Testis (tissue), 3 donors: ENCODE results near the gene MAJIN. TPM values are rescaled to one million over a fixed set of nuclear protein-coding genes. Genes with fewer than 3 reads are reported as not detected.

Source experiments
- DNase-seq: peaks from one replicate; pipeline ENCODE4 v3.0.0-alpha.2; 2019
- H3K27ac ChIP-seq, 2 donors: fragments of 200-600 bp; sonication (generic); one replicate each; pipeline ENCODE4 v1.5.1; 2019
- H3K27me3 ChIP-seq: fragments of 200-600 bp; sonication (generic); one replicate; pipeline ENCODE4 v1.5.1; 2019
- H3K36me3 ChIP-seq: fragments of 200-600 bp; sonication (generic); one replicate; pipeline ENCODE4 v1.5.1; 2017; ENCODE audit warnings: low read depth; ENCODE audit errors: missing control alignments
- H3K4me1 ChIP-seq: fragments of 200-600 bp; sonication (generic); one replicate; pipeline ENCODE4 v1.5.1; 2019
- H3K4me3 ChIP-seq, 2 donors: fragments of 200-600 bp; sonication (generic); one replicate each; pipeline ENCODE4 v1.5.1; 2017 to 2019
- H3K9me3 ChIP-seq: fragments of 200-600 bp; sonication (generic); one replicate; pipeline ENCODE4 v1.5.1; 2017
- CTCF ChIP-seq, 3 experiments: fragments of 450-650 bp in 2 of 3; fragments of 200-600 bp in 1 of 3; sonication (generic) in 1 of 3; IDR thresholded peaks; one replicate each; pipeline ENCODE4 v1.5.1; 2016 to 2019; ENCODE audit warnings: antibody characterized with exemption in 3 of 3, mild to moderate bottlenecking in 2 of 3, moderate library complexity in 1 of 3
- POLR2A ChIP-seq: fragments of 450-650 bp; IDR thresholded peaks from one replicate; pipeline ENCODE4 v1.6.1; 2017; ENCODE audit warnings: antibody characterized with exemption, mild to moderate bottlenecking, moderate library complexity
- WGBS, 2 donors: methylation state at CpG; one replicate each; pipeline ENCODE4 v1.1.5; 2018; 5-methylcytosine and 5-hydroxymethylcytosine counted together
- intact Hi-C: fragments of 100-400 bp; cut with DNase I; formaldehyde crosslinking; loops from one replicate; pipeline ENCODE4 v1.15.1; 2023; ENCODE audit warnings: low total_unique reads
- polyA plus RNA-seq: library from polyadenylated mRNA; stranded (reverse); fragments of 350-450 nt; fragmentation: Illumina TruSeq; extraction: RNeasy Lipid Tissue Mini Kit (QIAGEN cat#74804); gene quantifications from one replicate; pipeline ENCODE4 v1.2.3, GENCODE V29; 2014; ENCODE audit warnings: low read depth, low replicate concordance; ENCODE audit not compliant: insufficient read depth
- total RNA-seq, 2 donors: library from RNA; depleted of rRNA; stranded (reverse); fragments of >200 nt; gene quantifications; one replicate each; pipeline ENCODE4 v1.2.3, GENCODE V29; 2016

Gene MAJIN
- total and polyA plus RNA-seq, 3 donors from 2014 or later, result 14.4 to 36.4 (median 34.8) TPM

- Histone ChIP-seq H3K27ac (no peak overlapping the region), H3K9me3 (no peaks in the 10 kb centered on the region), H3K4me1 (peaks cover 2% of the 10 kb centered on the region), H3K4me3 (no peak overlapping the region), H3K27me3 (no peaks in the 10 kb centered on the region), H3K36me3 (no peaks in the 10 kb centered on the region)
- WGBS, 2 donors, result 46 to 54% methylated on average over 5 of the region's 5 CpGs
- intact Hi-C loops, result no loop called here
- no peak for TF ChIP-seq POLR2A
- no peak for TF ChIP-seq CTCF (IDR thresholded peaks at IDR 0.05)
- no peak for DNase-seq
Observed at GRCh38 chr11:64969209-64969608, 2.7 kb downstream of the MAJIN start.

GRCh38 chr11:64967375-64967774 lies 4.5 kb downstream of the MAJIN start:
- intact Hi-C loops, result no loop called here
- Histone ChIP-seq H3K27me3 (no peaks in the 10 kb centered on the region), H3K36me3 (no peaks in the 10 kb centered on the region), H3K9me3 (no peaks in the 10 kb centered on the region), H3K27ac (no peak overlapping the region), H3K4me3 (no peak overlapping the region), H3K4me1 (peaks cover 2% of the 10 kb centered on the region)
- TF ChIP-seq CTCF (IDR thresholded peaks at IDR 0.05) (no peak), POLR2A (no peak)
- WGBS, 2 donors, result 82 to 92% methylated on average over 3 of the region's 3 CpGs
- no peak for DNase-seq

- 81 to 86% methylated on average over 5 of the region's 5 CpGs for WGBS, 2 donors
- no peak overlapping the region for H3K27ac ChIP-seq
- no peak overlapping the region for H3K4me3 ChIP-seq
- H3K9me3 ChIP-seq, result no peaks in the 10 kb centered on the region
- DNase-seq, result no peak
- no peaks in the 10 kb centered on the region for H3K36me3 ChIP-seq
- intact Hi-C loops, result no loop called here
- TF ChIP-seq CTCF (IDR thresholded peaks at IDR 0.05) (no peak), POLR2A (no peak)
- H3K27me3 ChIP-seq, result no peaks in the 10 kb centered on the region
- peaks cover 2% of the 10 kb centered on the region for H3K4me1 ChIP-seq
Observed at GRCh38 chr11:64963072-64963631, 8.8 kb downstream of the MAJIN start.

GRCh38 chr11:64960719-64961118 lies 11.2 kb downstream of the MAJIN start:
- no peak for TF ChIP-seq POLR2A
- no peak for TF ChIP-seq CTCF (IDR thresholded peaks at IDR 0.05)
- no peaks in the 10 kb centered on the region for H3K27me3 ChIP-seq
- H3K27ac ChIP-seq, result no peak overlapping the region
- intact Hi-C loops, result no loop called here
- no peak overlapping the region for H3K4me3 ChIP-seq
- H3K36me3 ChIP-seq, result no peaks in the 10 kb centered on the region
- H3K9me3 ChIP-seq, result no peaks in the 10 kb centered on the region
- WGBS, 2 donors, result 71 to 74% methylated on average over 4 of the region's 4 CpGs
- H3K4me1 ChIP-seq, result peaks cover 2% of the 10 kb centered on the region
- no peak for DNase-seq

- no peaks in the 10 kb centered on the region for H3K4me1 ChIP-seq
- no peaks in the 10 kb centered on the region for H3K36me3 ChIP-seq
- H3K9me3 ChIP-seq, result no peaks in the 10 kb centered on the region
- H3K4me3 ChIP-seq, result no peak overlapping the region
- H3K27ac ChIP-seq, result no peak overlapping the region
- TF ChIP-seq CTCF (IDR thresholded peaks at IDR 0.05), result no peak
- TF ChIP-seq POLR2A, result no peak
- DNase-seq, result no peak
- intact Hi-C loops, result no loop called here
- 66 to 77% methylated on average over 3 of the region's 3 CpGs for WGBS, 2 donors
- H3K27me3 ChIP-seq, result no peaks in the 10 kb centered on the region
Observed at GRCh38 chr11:64959498-64959897, 12.4 kb downstream of the MAJIN start.
